PFSK-1 (cell line): Measurements from ENCODE around the gene NEURL2. TPM values are rescaled to one million over a fixed set of nuclear protein-coding genes. Genes with fewer than 3 reads are reported as not detected.
A peak's percentile ranks its signal among the peaks of the same experiment; 100 is the strongest.

Source experiments
- FOXP2 ChIP-seq: optimal IDR thresholded peaks from 2 replicates; pipeline ENCODE3; 2011; ENCODE audit warnings: borderline replicate concordance, control low read depth, inconsistent platforms; ENCODE audit not compliant: insufficient read depth; ENCODE audit errors: extremely low read length, extremely low read depth
- POLR2AphosphoS5 ChIP-seq: IDR thresholded peaks from 2 replicates; pipeline ENCODE4 v1.6.1; 2012; ENCODE audit warnings: low read depth, mild to moderate bottlenecking, control low read depth, low read length, moderate library complexity
- SIN3A ChIP-seq: IDR thresholded peaks from 2 replicates; pipeline ENCODE4 v1.6.1; 2012; ENCODE audit warnings: mild to moderate bottlenecking, low read length, moderate library complexity, borderline replicate concordance; ENCODE audit not compliant: insufficient read depth
- TAF1 ChIP-seq: IDR thresholded peaks from 2 replicates; pipeline ENCODE4 v1.6.1; 2012; ENCODE audit warnings: low read length, control low read depth, borderline replicate concordance; ENCODE audit not compliant: insufficient read depth
- polyA plus RNA-seq: library from polyadenylated mRNA; unstranded; fragments of >200 nt; gene quantifications from one replicate; pipeline ENCODE4 v1.2.1, GENCODE V29; 2012; ENCODE audit warnings: low read depth, missing spikeins; ENCODE audit not compliant: insufficient read length
- TF ChIP-seq, protein P1 (sequence below), 2 experiments: IDR thresholded peaks; 2 replicates each; pipeline versions ENCODE4 v1.6.1 to v1.8.0; 2011 to 2012; ENCODE audit warnings: low read depth in 2 of 2, low read length in 2 of 2, control low read depth in 1 of 2, inconsistent platforms in 1 of 2, mild to moderate bottlenecking in 1 of 2, moderate library complexity in 1 of 2; ENCODE audit not compliant: insufficient read depth in 1 of 2

The NEURL2 gene, protein sequence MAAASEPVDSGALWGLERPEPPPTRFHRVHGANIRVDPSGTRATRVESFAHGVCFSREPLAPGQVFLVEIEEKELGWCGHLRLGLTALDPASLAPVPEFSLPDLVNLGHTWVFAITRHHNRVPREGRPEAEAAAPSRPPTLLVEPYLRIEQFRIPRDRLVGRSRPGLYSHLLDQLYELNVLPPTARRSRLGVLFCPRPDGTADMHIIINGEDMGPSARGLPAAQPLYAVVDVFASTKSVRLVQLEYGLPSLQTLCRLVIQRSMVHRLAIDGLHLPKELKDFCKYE
- 3.5 TPM for polyA plus RNA-seq

DNA sequence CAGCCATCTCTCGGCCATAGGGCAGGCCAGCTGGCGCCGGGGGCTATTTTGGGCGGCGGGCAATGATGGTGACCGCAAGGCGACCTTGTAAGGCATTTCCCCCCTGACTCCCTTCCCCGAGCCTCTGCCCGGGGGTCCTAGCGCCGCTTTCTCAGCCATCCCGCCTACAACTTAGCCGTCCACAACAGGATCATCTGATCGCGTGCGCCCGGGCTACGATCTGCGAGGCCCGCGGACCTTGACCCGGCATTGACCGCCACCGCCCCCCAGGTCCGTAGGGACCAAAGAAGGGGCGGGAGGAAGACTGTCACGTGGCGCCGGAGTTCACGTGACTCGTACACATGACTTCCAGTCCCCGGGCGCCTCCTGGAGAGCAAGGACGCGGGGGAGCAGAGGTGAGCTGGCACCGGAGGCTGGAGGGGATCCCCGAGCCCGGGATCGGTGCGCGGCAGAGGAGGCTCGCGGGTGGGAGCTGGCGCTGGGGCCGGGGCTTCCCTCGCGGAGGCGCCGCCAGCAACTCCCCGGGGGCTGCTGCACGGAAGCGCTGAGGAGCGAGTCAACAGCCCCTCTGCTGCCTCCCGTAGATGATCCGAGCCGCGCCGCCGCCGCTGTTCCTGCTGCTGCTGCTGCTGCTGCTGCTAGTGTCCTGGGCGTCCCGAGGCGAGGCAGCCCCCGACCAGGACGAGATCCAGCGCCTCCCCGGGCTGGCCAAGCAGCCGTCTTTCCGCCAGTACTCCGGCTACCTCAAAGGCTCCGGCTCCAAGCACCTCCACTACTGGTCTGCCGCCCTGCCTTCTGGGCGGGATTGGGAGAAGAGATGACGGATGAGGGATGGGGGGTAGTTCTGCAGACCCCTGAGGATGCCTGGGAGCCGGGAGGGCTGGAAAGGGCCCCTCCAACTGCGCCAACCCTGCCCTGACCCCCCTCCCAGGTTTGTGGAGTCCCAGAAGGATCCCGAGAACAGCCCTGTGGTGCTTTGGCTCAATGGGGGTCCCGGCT, at the start of gene NEURL2, which contains the start of gene CTSA:
NEURL2 (minus strand) TSS at position 224 of the 999 bp plus-strand sequence; CDS start at position 7, 217 bp downstream.
CTSA (plus strand) TSS at position 351 of the 999 bp plus-strand sequence; CDS start at position 585, 234 bp downstream.
- TF ChIP-seq POLR2AphosphoS5 (peak; percentile 81), FOXP2 (no peak), SIN3A (peak; percentile 94), TAF1 (peak; percentile 90)
- TF ChIP-seq, protein P1, sequence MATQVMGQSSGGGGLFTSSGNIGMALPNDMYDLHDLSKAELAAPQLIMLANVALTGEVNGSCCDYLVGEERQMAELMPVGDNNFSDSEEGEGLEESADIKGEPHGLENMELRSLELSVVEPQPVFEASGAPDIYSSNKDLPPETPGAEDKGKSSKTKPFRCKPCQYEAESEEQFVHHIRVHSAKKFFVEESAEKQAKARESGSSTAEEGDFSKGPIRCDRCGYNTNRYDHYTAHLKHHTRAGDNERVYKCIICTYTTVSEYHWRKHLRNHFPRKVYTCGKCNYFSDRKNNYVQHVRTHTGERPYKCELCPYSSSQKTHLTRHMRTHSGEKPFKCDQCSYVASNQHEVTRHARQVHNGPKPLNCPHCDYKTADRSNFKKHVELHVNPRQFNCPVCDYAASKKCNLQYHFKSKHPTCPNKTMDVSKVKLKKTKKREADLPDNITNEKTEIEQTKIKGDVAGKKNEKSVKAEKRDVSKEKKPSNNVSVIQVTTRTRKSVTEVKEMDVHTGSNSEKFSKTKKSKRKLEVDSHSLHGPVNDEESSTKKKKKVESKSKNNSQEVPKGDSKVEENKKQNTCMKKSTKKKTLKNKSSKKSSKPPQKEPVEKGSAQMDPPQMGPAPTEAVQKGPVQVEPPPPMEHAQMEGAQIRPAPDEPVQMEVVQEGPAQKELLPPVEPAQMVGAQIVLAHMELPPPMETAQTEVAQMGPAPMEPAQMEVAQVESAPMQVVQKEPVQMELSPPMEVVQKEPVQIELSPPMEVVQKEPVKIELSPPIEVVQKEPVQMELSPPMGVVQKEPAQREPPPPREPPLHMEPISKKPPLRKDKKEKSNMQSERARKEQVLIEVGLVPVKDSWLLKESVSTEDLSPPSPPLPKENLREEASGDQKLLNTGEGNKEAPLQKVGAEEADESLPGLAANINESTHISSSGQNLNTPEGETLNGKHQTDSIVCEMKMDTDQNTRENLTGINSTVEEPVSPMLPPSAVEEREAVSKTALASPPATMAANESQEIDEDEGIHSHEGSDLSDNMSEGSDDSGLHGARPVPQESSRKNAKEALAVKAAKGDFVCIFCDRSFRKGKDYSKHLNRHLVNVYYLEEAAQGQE (IDR thresholded peaks at IDR 0.05; ENCODE audit: insufficient read depth in 1 of 2, low read depth in 2 of 2, low read length in 2 of 2): no peak

DNA sequence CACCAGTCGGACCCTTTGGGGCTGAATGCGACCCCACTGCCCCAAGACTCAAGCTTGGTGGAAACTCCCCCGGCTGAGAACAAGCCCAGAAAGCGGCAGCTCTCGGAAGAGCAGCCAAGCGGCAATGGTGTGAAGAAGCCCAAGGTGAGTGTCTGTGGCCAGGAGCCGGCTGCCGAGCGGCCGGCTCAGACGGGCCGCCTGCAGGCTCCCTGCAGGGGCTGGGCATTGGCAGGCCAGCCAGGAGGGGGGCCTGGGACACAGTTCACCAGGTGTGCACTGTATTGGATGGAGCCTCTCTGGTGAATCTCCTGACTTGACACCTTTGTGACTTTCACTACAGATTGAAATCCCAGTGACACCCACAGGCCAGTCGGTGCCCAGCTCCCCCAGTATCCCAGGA, 49.5 kb upstream of the NEURL2 start:
- TF ChIP-seq POLR2AphosphoS5: no peak
- TF ChIP-seq SIN3A: no peak
- no peak for TF ChIP-seq TAF1
- TF ChIP-seq, protein P1 (IDR thresholded peaks at IDR 0.05; ENCODE audit: insufficient read depth in 1 of 2, low read depth in 2 of 2, low read length in 2 of 2): no peak
- TF ChIP-seq FOXP2: no peak

DNA sequence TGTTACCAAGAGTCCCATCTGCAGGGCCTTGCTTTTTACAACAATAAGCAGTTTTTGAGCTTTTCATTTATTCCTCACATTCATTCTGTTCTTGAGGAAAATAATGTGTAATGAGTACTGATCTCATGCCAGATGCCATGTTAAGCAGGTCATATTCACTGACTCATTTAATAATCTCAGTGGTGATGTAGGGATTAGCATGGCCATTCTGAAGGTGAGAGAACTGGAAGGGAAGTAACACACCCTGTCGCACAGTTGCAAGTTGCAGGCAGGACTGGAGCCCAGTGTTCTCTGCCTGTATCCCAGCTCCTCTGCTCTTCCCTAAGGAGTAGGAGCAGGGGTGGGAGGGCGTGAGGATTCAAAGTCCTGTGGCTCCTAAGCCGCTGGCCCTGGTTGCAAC, 49.0 kb upstream of the NEURL2 start:
- TF ChIP-seq, protein P1 (IDR thresholded peaks at IDR 0.05; ENCODE audit: insufficient read depth in 1 of 2, low read depth in 2 of 2, low read length in 2 of 2): no peak
- TF ChIP-seq POLR2AphosphoS5 (no peak), SIN3A (no peak), TAF1 (no peak), FOXP2 (no peak)

DNA sequence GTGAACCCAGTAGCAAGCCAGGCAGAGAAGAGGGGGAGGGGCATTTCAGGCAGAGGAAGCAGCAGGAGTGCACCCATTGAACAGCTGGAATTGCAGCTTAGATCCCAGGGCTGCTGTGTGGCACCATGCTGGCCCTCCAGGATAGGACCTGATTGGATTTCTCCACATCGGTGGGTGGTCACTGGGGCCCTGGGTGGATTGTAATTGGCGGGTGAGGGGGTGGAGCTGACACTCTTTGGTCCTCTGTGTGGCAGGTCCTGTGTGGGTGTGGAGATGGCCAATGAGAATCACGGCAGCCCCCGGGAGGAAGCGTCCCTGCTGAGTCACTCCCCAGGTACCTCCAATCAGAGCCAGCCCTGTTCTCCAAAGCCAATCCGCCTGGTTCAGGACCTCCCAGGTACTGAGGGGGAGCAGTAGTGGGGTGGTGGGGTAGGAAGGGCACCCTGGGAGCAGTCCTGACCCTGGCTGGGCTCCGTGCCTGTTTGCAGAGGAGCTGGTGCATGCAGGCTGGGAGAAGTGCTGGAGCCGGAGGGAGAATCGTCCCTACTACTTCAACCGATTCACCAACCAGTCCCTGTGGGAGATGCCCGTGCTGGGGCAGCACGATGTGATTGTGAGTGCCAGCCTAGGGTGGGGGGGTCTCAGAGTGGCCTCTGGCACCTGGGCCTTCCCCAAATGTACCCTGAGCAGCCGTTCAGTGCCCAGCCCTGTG, 47.9 kb upstream of the NEURL2 start:
- TF ChIP-seq TAF1: no peak
- no peak for TF ChIP-seq SIN3A
- TF ChIP-seq, protein P1 (IDR thresholded peaks at IDR 0.05; ENCODE audit: insufficient read depth in 1 of 2, low read depth in 2 of 2, low read length in 2 of 2): no peak
- no peak for TF ChIP-seq POLR2AphosphoS5
- no peak for TF ChIP-seq FOXP2
